ENCODE data around the gene THBS4. TPM values are rescaled to one million over a fixed set of nuclear protein-coding genes. Genes with fewer than 3 reads are reported as not detected.

The THBS4 gene
- total and polyA plus RNA-seq, 10 of the 15 experiments (the other 5 are each of a cell fraction or from before 2014, with no cell fraction given): 0.31 to 1.7 (median 0.75) TPM

- TF ChIP-seq PRDM15 (CRISPR knock-in tag; IDR thresholded peaks at IDR 0.05): no peak
- TF ChIP-seq EZH2 (IDR thresholded peaks at IDR 0.05; ENCODE audit: borderline replicate concordance, control insufficient read depth, low read depth, low read length): no peak
Measured at GRCh38 chr5:80125022-80125961, 90.1 kb downstream of the THBS4 start (continued).

GRCh38 chr5:80125962-80126480, 90.9 kb downstream of the THBS4 start:
- in situ Hi-C loops (cut with MboI) (no loop called here), intact Hi-C loops (cut with micrococcal nuclease; ENCODE audit: unreplicated experiment) (loop anchor here (1.0 to 5.0 kb wide), 3 partner anchors 16 to 131 kb away; no protein-coding TSS in a partner anchor)
- Histone ChIP-seq H3K36me3 (ENCODE audit: control insufficient read depth in 2 of 2, insufficient read depth in 2 of 2, low read length in 1 of 2) (no peaks in the 10 kb centered on the region), H3K79me2 (ENCODE audit: control insufficient read depth, insufficient read depth, low read length) (no peaks in the 10 kb centered on the region), H3K9me3 (replicated peaks; ENCODE audit: control insufficient read depth, insufficient read depth, low read length) (peaks cover 5% of the 10 kb centered on the region; the same call in 2 of the 3 replicates), H3K27ac (ENCODE audit: control insufficient read depth, insufficient read depth) (peak overlapping the region; percentile 74), H3K4me3 (peak overlapping the region; percentile 32; the same call in 1 of the 2 replicates), H2AFZ (ENCODE audit: control insufficient read depth, low read depth, low read length) (no peak overlapping the region), H3K9ac (ENCODE audit: control insufficient read depth, insufficient read depth, low read length) (no peak overlapping the region), H4K20me1 (ENCODE audit: control insufficient read depth, insufficient read depth) (no peaks in the 10 kb centered on the region), H3K27me3 (replicated peaks in 1 of 2; ENCODE audit: control insufficient read depth in 2 of 2, insufficient read depth in 2 of 2, low read length in 1 of 2) (no peaks in the 10 kb centered on the region), H3K4me1 (ENCODE audit: control insufficient read depth, insufficient read depth, low read length) (peaks cover 28% of the 10 kb centered on the region), H3K4me2 (ENCODE audit: control insufficient read depth, insufficient read depth) (peak overlapping the region; percentile 70)
- DNase-seq (ENCODE audit: low read depth, low spot score): peak; percentile 93
- ChIA-PET POLR2A (interaction anchor here (0.7 to 2.0 kb wide), 16 partner anchors 11 to 141 kb away, joined by 3 to 17 read pairs (median 5); partner anchors contain the start of gene SERINC5), RAD21 (ENCODE audit: unreplicated experiment) (interaction anchor here (0.6 to 3.2 kb wide), 22 partner anchors 9 to 1625 kb away, joined by 3 to 41 read pairs (median 4); partner anchors contain the start of genes DHFR, MSH3 and SERINC5), CTCF (interaction anchor here (0.5 to 3.6 kb wide), 11 partner anchors 9 to 1366 kb away, joined by 3 to 26 read pairs (median 4); no protein-coding TSS in a partner anchor), SMC1A (ENCODE audit: uncharacterized antibody, unreplicated experiment) (interaction anchor here (0.7 to 5.0 kb wide), 31 partner anchors 9 to 178 kb away, joined by 3 to 56 read pairs (median 5); partner anchors contain the start of genes MTX3 and SERINC5)
- FAIRE-seq: peak; percentile 83
- WGBS (ENCODE audit: insufficient coverage, insufficient replicate concordance, low lambda C conversion rate, missing lambda C conversion rate): 0% methylated on average over 4 of the region's 4 CpGs
- peak; percentile 81 for ATAC-seq
- BruUV-seq (replicated peaks): no TSS peak
- peak; percentile 100 for TF ChIP-seq BCL11A (IDR thresholded peaks at IDR 0.05; ENCODE audit: low read depth, low read length)
- TF ChIP-seq, protein P1, sequence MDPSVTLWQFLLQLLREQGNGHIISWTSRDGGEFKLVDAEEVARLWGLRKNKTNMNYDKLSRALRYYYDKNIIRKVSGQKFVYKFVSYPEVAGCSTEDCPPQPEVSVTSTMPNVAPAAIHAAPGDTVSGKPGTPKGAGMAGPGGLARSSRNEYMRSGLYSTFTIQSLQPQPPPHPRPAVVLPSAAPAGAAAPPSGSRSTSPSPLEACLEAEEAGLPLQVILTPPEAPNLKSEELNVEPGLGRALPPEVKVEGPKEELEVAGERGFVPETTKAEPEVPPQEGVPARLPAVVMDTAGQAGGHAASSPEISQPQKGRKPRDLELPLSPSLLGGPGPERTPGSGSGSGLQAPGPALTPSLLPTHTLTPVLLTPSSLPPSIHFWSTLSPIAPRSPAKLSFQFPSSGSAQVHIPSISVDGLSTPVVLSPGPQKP (IDR thresholded peaks at IDR 0.05; ENCODE audit: low read depth, low read length): no peak
- TF ChIP-seq KDM1A (IDR thresholded peaks at IDR 0.05; ENCODE audit: borderline replicate concordance): no peak
- TF ChIP-seq SRF (IDR thresholded peaks at IDR 0.05; ENCODE audit: low read depth in 2 of 2, low read length in 2 of 2): 0 out of 4 replicates have a peak, but pooled peaks of 1 of the 2 experiments have one; percentile 49
- peak; percentile 81; the same call in 1 of the 2 replicates for TF ChIP-seq ZNF592 (IDR thresholded peaks at IDR 0.05)

All from GM12878 (cell line).